ENCODE data around the gene SRP68. TPM values are rescaled to one million over a fixed set of nuclear protein-coding genes. Genes with fewer than 3 reads are reported as not detected.
A peak's percentile ranks its signal among the peaks of the same experiment; 100 is the strongest.

Gene SRP68
- polyA plus RNA-seq, 1 of the 3 experiments (the other 2 are of a cell fraction), result 76.8 TPM

DNA sequence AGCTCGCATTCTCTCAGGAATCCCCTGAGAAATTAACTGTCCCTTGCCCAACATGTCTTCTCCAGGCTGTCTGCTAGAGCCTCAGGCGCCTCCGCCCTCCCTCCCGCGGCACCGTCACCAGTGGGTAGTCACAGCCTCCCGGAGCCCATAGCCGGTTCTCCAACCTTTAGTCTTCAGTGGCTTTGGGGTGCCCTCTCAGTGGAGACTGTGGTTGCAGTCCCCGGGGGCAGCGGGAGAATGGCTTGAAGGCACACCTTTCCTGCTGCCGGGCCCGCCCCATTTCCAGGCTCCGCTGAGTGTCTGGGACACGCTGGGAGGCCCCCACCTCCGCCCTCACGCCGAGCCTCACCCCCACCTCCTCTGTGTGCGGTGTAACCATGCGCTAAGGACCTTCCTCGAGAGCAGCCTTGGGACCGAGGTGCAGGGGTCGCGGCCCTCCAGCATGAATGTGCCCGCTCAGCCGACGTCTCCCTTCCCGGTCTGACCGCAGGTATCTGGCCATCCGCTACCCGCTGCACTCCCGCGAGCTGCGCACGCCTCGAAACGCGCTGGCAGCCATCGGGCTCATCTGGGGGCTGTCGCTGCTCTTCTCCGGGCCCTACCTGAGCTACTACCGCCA, 3.9 kb upstream of the SRP68 start:
- peak; percentile 64 for DNase-seq
- H3K4me2 ChIP-seq, result no peak overlapping the region; the same call in 1 of the 2 replicates

DNA sequence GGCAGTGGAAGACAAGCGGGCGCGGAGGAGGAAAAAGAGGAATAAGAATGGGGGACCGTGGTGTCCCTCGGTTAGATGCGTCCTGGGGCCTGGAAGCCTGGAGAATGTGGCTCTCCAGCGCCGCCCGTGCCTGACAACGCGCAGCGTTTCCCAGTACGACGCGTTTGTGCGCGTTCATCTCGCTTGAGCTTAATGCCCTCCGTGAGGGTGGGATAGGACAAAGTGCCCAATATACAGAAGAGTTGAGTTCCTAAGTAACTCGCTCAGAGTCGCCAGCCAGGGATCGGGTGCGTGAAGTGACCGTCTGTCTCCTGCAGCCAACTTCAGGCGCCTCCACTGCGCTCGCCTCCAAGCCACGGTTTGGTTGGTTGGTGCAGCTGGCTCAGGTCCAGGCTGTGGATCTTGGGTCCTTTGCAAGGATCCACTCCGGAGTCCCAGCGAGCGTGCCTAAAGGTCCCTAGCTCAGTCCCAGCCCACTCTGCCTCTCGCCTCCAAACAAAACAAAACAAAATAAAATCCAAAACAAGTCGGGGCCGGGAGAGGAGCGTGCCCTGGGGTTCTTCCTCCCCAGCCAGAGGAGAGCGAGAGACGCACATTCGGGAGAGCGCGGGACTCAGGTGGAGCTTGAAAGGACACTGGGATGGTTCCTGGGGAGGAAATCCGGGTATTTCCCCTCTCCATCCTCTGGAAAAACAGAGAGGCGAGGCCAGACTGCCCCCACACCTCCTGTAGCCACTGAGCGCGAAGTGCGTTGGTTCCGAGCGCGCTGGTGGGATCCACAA, 3.2 kb upstream of the SRP68 start:
- ChIA-PET CTCF (interaction anchor here (0.6 to 7.8 kb wide), 9 partner anchors 13 to 203 kb away, joined by 3 to 64 read pairs (median 3); no protein-coding TSS in a partner anchor), POLR2A (interaction anchor here (0.6 kb wide), 1 partner anchor 269 kb away, joined by 3 read pairs; no protein-coding TSS in a partner anchor)
- H3K9me2 ChIP-seq, result no peaks in the 10 kb centered on the region
- H3K27ac ChIP-seq (ENCODE audit: low read depth in 2 of 2, low read length in 1 of 2), result no peak overlapping the region
- H3K27me3 ChIP-seq (ENCODE audit: insufficient read depth), result peaks cover 72% of the 10 kb centered on the region
- H3K36me3 ChIP-seq (replicated peaks in 1 of 2; ENCODE audit: control insufficient read depth in 1 of 2, insufficient read depth in 2 of 2, low read length in 1 of 2), result no peaks in the 10 kb centered on the region
- H3K4me2 ChIP-seq, result peak overlapping the region; percentile 55; the same call in 1 of the 2 replicates
- TF ChIP-seq, protein P1, sequence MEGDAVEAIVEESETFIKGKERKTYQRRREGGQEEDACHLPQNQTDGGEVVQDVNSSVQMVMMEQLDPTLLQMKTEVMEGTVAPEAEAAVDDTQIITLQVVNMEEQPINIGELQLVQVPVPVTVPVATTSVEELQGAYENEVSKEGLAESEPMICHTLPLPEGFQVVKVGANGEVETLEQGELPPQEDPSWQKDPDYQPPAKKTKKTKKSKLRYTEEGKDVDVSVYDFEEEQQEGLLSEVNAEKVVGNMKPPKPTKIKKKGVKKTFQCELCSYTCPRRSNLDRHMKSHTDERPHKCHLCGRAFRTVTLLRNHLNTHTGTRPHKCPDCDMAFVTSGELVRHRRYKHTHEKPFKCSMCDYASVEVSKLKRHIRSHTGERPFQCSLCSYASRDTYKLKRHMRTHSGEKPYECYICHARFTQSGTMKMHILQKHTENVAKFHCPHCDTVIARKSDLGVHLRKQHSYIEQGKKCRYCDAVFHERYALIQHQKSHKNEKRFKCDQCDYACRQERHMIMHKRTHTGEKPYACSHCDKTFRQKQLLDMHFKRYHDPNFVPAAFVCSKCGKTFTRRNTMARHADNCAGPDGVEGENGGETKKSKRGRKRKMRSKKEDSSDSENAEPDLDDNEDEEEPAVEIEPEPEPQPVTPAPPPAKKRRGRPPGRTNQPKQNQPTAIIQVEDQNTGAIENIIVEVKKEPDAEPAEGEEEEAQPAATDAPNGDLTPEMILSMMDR (IDR thresholded peaks at IDR 0.05), result peak; percentile 22
- TF ChIP-seq JUND (IDR thresholded peaks at IDR 0.05) (no peak), MEF2A (IDR thresholded peaks at IDR 0.05; ENCODE audit: borderline replicate concordance, low read depth) (no peak), RAD21 (IDR thresholded peaks at IDR 0.05; ENCODE audit: low read length) (peak; percentile 36), GABPA (IDR thresholded peaks at IDR 0.05; ENCODE audit: low read depth) (no peak), FOXM1 (IDR thresholded peaks at IDR 0.05; ENCODE audit: low read depth) (no peak), NFIC (IDR thresholded peaks at IDR 0.05; ENCODE audit: borderline replicate concordance) (no peak), TCF12 (IDR thresholded peaks at IDR 0.05) (no peak), FOXJ3 (CRISPR knock-in tag; IDR thresholded peaks at IDR 0.05) (no peak), EP300 (IDR thresholded peaks at IDR 0.05; ENCODE audit: borderline replicate concordance in 1 of 2, low read depth in 1 of 2, low read length in 1 of 2) (no peak), GATA2 (CRISPR knock-in tag; IDR thresholded peaks at IDR 0.05) (no peak), RCOR1 (IDR thresholded peaks at IDR 0.05; ENCODE audit: low read length) (no peak), POLR2AphosphoS5 (IDR thresholded peaks at IDR 0.05; ENCODE audit: low read depth, low read length) (no peak), TAF1 (IDR thresholded peaks at IDR 0.05; ENCODE audit: borderline replicate concordance, low read depth, low read length) (no peak)
- TF ChIP-seq, protein P2, sequence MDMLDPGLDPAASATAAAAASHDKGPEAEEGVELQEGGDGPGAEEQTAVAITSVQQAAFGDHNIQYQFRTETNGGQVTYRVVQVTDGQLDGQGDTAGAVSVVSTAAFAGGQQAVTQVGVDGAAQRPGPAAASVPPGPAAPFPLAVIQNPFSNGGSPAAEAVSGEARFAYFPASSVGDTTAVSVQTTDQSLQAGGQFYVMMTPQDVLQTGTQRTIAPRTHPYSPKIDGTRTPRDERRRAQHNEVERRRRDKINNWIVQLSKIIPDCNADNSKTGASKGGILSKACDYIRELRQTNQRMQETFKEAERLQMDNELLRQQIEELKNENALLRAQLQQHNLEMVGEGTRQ (IDR thresholded peaks at IDR 0.05; ENCODE audit: borderline replicate concordance, low read depth, low read length), result no peak
- TF ChIP-seq, protein P3, sequence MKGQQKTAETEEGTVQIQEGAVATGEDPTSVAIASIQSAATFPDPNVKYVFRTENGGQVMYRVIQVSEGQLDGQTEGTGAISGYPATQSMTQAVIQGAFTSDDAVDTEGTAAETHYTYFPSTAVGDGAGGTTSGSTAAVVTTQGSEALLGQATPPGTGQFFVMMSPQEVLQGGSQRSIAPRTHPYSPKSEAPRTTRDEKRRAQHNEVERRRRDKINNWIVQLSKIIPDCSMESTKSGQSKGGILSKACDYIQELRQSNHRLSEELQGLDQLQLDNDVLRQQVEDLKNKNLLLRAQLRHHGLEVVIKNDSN (IDR thresholded peaks at IDR 0.05; ENCODE audit: borderline replicate concordance, low read depth), result no peak
- TF ChIP-seq, protein P4, sequence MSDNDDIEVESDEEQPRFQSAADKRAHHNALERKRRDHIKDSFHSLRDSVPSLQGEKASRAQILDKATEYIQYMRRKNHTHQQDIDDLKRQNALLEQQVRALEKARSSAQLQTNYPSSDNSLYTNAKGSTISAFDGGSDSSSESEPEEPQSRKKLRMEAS (IDR thresholded peaks at IDR 0.05; ENCODE audit: low read depth), result no peak
- peaks cover 0 to 38% of the 10 kb centered on the region in 2 experiments; a peak in 3 of 4 replicates for H3K4me1 ChIP-seq (ENCODE audit: control insufficient read depth in 1 of 2, insufficient read depth in 2 of 2, low read depth in 1 of 2, low read length in 1 of 2)
- WGBS (ENCODE audit: low lambda C conversion rate), result 6% methylated on average over 46 of the region's 48 CpGs
- H3K9ac ChIP-seq, result no peak overlapping the region
- H3K9me3 ChIP-seq, result no peaks in the 10 kb centered on the region
- H3K79me2 ChIP-seq (ENCODE audit: insufficient read depth), result peaks cover 26% of the 10 kb centered on the region
- H3F3A ChIP-seq (replicated peaks; ENCODE audit: insufficient read depth), result peaks cover 5% of the 10 kb centered on the region
- no peak overlapping the region for H2AFZ ChIP-seq (ENCODE audit: low read depth)
- H3K4me3 ChIP-seq (ENCODE audit: low read depth in 2 of 2, low read length in 1 of 2), result no peak overlapping the region; a peak in 1 of 4 replicates
- DNase-seq, result peak; percentile 74
- H4K20me1 ChIP-seq (ENCODE audit: insufficient read depth), result peaks cover 10% of the 10 kb centered on the region

More for the DNA sequence above, 3.9 kb upstream of the SRP68 start:
- Histone ChIP-seq H3K4me1 (ENCODE audit: control insufficient read depth in 1 of 2, insufficient read depth in 2 of 2, low read depth in 1 of 2, low read length in 1 of 2) (peaks cover 0 to 40% of the 10 kb centered on the region in 2 experiments; a peak in 3 of 4 replicates), H3K9me2 (no peaks in the 10 kb centered on the region), H3K4me3 (ENCODE audit: low read depth in 2 of 2, low read length in 1 of 2) (no peak overlapping the region), H3K9ac (no peak overlapping the region), H3K36me3 (replicated peaks in 1 of 2; ENCODE audit: control insufficient read depth in 1 of 2, insufficient read depth in 2 of 2, low read length in 1 of 2) (no peaks in the 10 kb centered on the region), H4K20me1 (ENCODE audit: insufficient read depth) (peaks cover 3% of the 10 kb centered on the region), H3K9me3 (no peaks in the 10 kb centered on the region), H3K27ac (ENCODE audit: low read depth in 2 of 2, low read length in 1 of 2) (no peak overlapping the region), H3K27me3 (ENCODE audit: insufficient read depth) (peaks cover 73% of the 10 kb centered on the region), H3K79me2 (ENCODE audit: insufficient read depth) (peaks cover 19% of the 10 kb centered on the region), H2AFZ (ENCODE audit: low read depth) (no peak overlapping the region), H3F3A (replicated peaks; ENCODE audit: insufficient read depth) (peaks cover 12% of the 10 kb centered on the region)
- 8% methylated on average over 35 of the region's 41 CpGs for WGBS (ENCODE audit: low lambda C conversion rate)
- CTCF ChIA-PET, result interaction anchor here (1.0 to 7.8 kb wide), 6 partner anchors 13 to 203 kb away, joined by 3 to 64 read pairs (median 8); no protein-coding TSS in a partner anchor
- POLR2A ChIA-PET, result interaction anchor here (0.6 kb wide), 1 partner anchor 270 kb away, joined by 3 read pairs; no protein-coding TSS in a partner anchor
- TF ChIP-seq EZH2phosphoT487 (IDR thresholded peaks at IDR 0.05; ENCODE audit: borderline replicate concordance, low read depth) (0 out of 2 replicates have a peak, but pooled peaks have one; percentile 20), JUND (IDR thresholded peaks at IDR 0.05) (no peak)
